Sciatic nerve (tissue), 2 donors: ENCODE data around the gene FAM168B. TPM values are rescaled to one million over a fixed set of nuclear protein-coding genes. Genes with fewer than 3 reads are reported as not detected.

Experiments used
- ATAC-seq: fragments of 200-7000 bp; cut with Tn5 transposase; one replicate; pipeline ENCODE4 v1.9.1; 2020; ENCODE audit warnings: mild to moderate bottlenecking, moderate library complexity
- DNase-seq: peaks from one replicate; pipeline ENCODE4 v3.0.0-alpha.2; 2020; ENCODE audit warnings: low spot score
- intact Hi-C: fragments of 100-400 bp; cut with DNase I; formaldehyde crosslinking; loops from one replicate; pipeline ENCODE4 v1.14.2; 2022
- total RNA-seq: library from RNA; stranded (reverse); fragmentation: NEBNext Ultra II Directional; extraction: Animal tissue kit (Norgen Biotek cat#: 25700); gene quantifications from one replicate; pipeline ENCODE4 v1.2.1, GENCODE V29; 2021
- donor health status: DM: no; HTN: no; CAD: no.
- donor health status: DM: no; HTN: no; CAD: no.

Gene FAM168B
- total RNA-seq, 1 donor from 2014 or later: 88.0 TPM

DNA sequence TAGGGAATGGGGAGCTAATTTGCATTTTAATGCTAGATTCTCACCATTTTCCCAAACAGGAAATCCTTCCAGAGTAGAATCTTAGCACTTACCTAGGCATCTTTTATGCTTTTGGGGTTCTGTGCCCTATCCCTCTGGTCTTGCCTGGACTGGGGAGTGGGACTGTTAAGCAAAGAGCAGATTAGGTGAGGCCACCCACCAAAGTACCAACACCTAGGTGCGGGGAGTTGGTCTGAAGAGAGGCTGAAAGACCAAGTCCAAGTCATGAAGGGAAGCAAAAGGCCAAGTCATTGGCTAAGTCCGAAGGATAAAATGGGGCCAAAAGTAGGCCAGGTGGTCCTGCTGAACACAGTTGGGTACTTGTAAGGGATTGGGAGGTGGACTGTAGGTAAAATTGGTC is 86.7 kb downstream of the FAM168B start:
- no peak for DNase-seq
- intact Hi-C loops: no loop called here
- ATAC-seq: no peak

DNA sequence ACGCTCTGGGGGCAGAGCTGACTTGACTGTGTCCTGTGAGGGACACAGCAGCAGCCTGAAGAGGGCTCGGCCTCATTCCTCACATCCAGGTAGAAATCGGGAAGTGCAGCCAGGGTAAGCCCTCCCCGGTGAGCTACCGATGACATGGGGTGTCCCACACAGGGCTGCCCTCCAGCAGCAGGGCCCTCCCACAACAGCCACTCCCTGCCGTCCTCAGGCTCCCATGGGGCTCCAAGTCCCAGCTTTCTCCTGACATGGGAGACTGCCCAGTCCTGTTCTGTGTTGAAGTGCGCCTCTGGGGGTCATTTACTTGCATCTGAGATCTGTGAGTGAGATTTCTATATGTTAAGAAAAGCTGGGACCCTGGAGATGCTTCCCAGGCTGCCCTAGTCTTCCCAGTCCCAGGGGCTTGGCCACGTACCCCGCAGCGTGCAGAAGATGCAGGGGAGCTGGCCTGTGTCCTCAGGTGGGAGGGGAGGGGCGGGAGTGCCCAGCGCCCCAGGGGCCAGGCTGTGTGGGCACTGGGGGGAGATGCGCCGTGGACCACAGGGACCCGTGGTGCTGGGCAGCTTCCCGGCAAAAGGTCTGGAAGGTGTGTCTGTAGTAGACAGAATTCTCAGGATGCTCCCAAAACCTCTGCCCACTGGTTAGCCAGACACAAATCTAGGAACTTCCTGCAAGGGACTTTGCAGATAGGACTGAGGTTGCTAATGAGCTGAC is 87.9 kb downstream of the FAM168B start:
- ATAC-seq (no peak), DNase-seq (no peak)
- intact Hi-C loops: no loop called here

- ATAC-seq (no peak), DNase-seq (no peak)
- intact Hi-C loops: no loop called here
Observed at GRCh38 chr2:131004446-131005209, 88.6 kb downstream of the FAM168B start.

DNA sequence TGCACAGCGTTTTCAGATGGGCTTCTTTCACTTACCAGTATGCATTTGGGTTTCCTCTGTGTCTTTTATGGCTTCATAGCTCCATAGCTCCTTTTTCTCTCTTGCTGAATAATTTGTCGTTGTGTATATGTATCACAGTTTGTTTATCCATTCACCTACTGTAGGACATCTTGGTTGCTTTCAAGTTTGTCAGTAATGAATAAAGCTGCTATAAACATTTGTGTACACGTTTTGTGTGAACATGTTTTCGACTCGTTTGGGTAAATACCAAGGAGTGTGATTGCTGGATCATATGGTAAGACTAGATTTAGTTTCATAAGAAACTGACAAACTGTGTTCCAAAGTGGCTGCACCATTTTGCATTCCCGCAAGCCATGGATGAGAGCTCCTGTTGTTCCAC is 94.7 kb downstream of the FAM168B start:
- intact Hi-C loops: no loop called here
- ATAC-seq: no peak
- no peak for DNase-seq

Other genes starting within 250 kb of the FAM168B start
- gene PLEKHB2, start 11.9 kb upstream of the FAM168B start, total RNA-seq: 52.0 TPM
- gene POTEE, start 116.1 kb upstream of the FAM168B start, total RNA-seq: 0.45 TPM